CD14-positive monocyte (primary cell): ENCODE results near the gene RBM12. TPM values are rescaled to one million over a fixed set of nuclear protein-coding genes. Genes with fewer than 3 reads are reported as not detected.

Experiments used
- DNase-seq, 3 donors: peaks; one replicate each; pipeline ENCODE4 v3.0.0-alpha.2; 2011 to 2022
- H2AFZ ChIP-seq: 2 replicates; pipeline ENCODE4 v1.6.0; 2012; ENCODE audit warnings: mild to moderate bottlenecking, low read depth, low read length, inconsistent platforms; ENCODE audit not compliant: insufficient read depth, poor library complexity, severe bottlenecking
- H3K27ac ChIP-seq, 2 donors: 1 replicate in 1 of 2; 2 replicates in 1 of 2; pipeline ENCODE4 v1.5.1; 2012 to 2013; ENCODE audit warnings: low read length in 2 of 2, control low read depth in 1 of 2, inconsistent platforms in 1 of 2, low read depth in 1 of 2, mild to moderate bottlenecking in 1 of 2
- H3K27me3 ChIP-seq, 2 donors: one replicate each; pipeline versions ENCODE4 v1.6.0 to v1.6.1; 2011 to 2013; ENCODE audit warnings: low read length in 2 of 2; ENCODE audit not compliant: control insufficient read depth in 2 of 2, insufficient read depth in 2 of 2
- H3K36me3 ChIP-seq, 2 donors: replicated peaks in 1 of 2; 1 replicate in 1 of 2; 2 replicates in 1 of 2; pipeline versions ENCODE4 v1.5.1 to v1.6.1; 2012 to 2013; ENCODE audit warnings: low read length in 2 of 2, control low read depth in 1 of 2, inconsistent platforms in 1 of 2, mild to moderate bottlenecking in 1 of 2; ENCODE audit not compliant: insufficient read depth in 2 of 2, control insufficient read depth in 1 of 2
- H3K4me1 ChIP-seq, 2 donors: 1 replicate in 1 of 2; 2 replicates in 1 of 2; pipeline versions ENCODE4 v1.5.1 to v1.6.1; 2012 to 2013; ENCODE audit warnings: low read length in 2 of 2, control low read depth in 1 of 2, inconsistent platforms in 1 of 2, mild to moderate bottlenecking in 1 of 2, moderate library complexity in 1 of 2; ENCODE audit not compliant: insufficient read depth in 2 of 2, control insufficient read depth in 1 of 2
- H3K4me2 ChIP-seq: replicated peaks from 2 replicates; pipeline ENCODE3; 2012; ENCODE audit warnings: low read length, moderate library complexity, mild to moderate bottlenecking; ENCODE audit not compliant: poor library complexity, severe bottlenecking; ENCODE audit errors: extremely low read depth
- H3K4me3 ChIP-seq, 3 experiments: fragments of 200-600 bp in 1 of 3; sonication (generic) in 1 of 3; replicated peaks in 1 of 3; 1 replicate in 2 of 3; 2 replicates in 1 of 3; pipeline ENCODE4 v1.5.1; 2011 to 2013; ENCODE audit warnings: low read length in 3 of 3, mild to moderate bottlenecking in 3 of 3, control low read depth in 2 of 3, low read depth in 2 of 3, inconsistent platforms in 1 of 3, moderate library complexity in 1 of 3
- H3K79me2 ChIP-seq: 2 replicates; pipeline ENCODE4 v1.6.0; 2012; ENCODE audit warnings: mild to moderate bottlenecking, control low read depth, inconsistent platforms, low read length, moderate library complexity; ENCODE audit not compliant: insufficient read depth
- H3K9ac ChIP-seq: 2 replicates; pipeline ENCODE4 v1.6.0; 2017; ENCODE audit warnings: low read length, mild to moderate bottlenecking; ENCODE audit not compliant: insufficient read depth, poor library complexity, severe bottlenecking
- H3K9me3 ChIP-seq, 2 donors: replicated peaks in 1 of 2; 1 replicate in 1 of 2; 2 replicates in 1 of 2; pipeline versions ENCODE4 v1.5.1 to v1.6.1; 2012 to 2013; ENCODE audit warnings: low read length in 2 of 2, control low read depth in 1 of 2; ENCODE audit not compliant: control insufficient read depth in 1 of 2, insufficient read depth in 1 of 2
- H4K20me1 ChIP-seq: 2 replicates; pipeline ENCODE4 v1.6.0; 2012; ENCODE audit warnings: mild to moderate bottlenecking, low read length, control low read depth, moderate library complexity; ENCODE audit not compliant: insufficient read depth
- H3K27ac Mint-ChIP-seq, 7 donors: one replicate each; pipeline ENCODE4 v1.8.0; 2020; ENCODE audit warnings: mild to moderate bottlenecking in 7 of 7, mixed read lengths in 7 of 7, moderate library complexity in 6 of 7, inconsistent platforms in 2 of 7
- H3K27me3 Mint-ChIP-seq, 3 donors: one replicate each; pipeline ENCODE4 v1.8.0; 2021 to 2022; ENCODE audit warnings: low read depth in 3 of 3, mild to moderate bottlenecking in 3 of 3, mixed read lengths in 3 of 3, moderate library complexity in 3 of 3, inconsistent platforms in 1 of 3
- H3K36me3 Mint-ChIP-seq, 2 donors: one replicate each; pipeline ENCODE4 v1.8.0; 2020; ENCODE audit warnings: mixed read lengths in 2 of 2, inconsistent platforms in 1 of 2, mild to moderate bottlenecking in 1 of 2
- H3K4me1 Mint-ChIP-seq: one replicate; pipeline ENCODE4 v1.8.0; 2020; ENCODE audit warnings: mild to moderate bottlenecking, mixed read lengths
- H3K4me3 Mint-ChIP-seq, 2 donors: one replicate each; pipeline ENCODE4 v1.8.0; 2020; ENCODE audit warnings: mild to moderate bottlenecking in 2 of 2, mixed read lengths in 2 of 2, moderate library complexity in 1 of 2
- H3K9me3 Mint-ChIP-seq, 7 donors: one replicate each; pipeline ENCODE4 v1.8.0; 2020 to 2022; ENCODE audit warnings: mixed read lengths in 7 of 7, mild to moderate bottlenecking in 6 of 7, moderate library complexity in 6 of 7, inconsistent platforms in 2 of 7
- WGBS: methylation state at CpG from one replicate; pipeline ENCODE4 v1.1.5; 2013; ENCODE audit warnings: missing lambda C conversion rate; ENCODE audit not compliant: insufficient coverage; 5-methylcytosine and 5-hydroxymethylcytosine counted together
- intact Hi-C, 2 donors: fragments of 100-400 bp; cut with micrococcal nuclease; formaldehyde crosslinking; loops; one replicate each; pipeline versions ENCODE4 v1.15.0 to v1.15.1; 2023
- polyA plus RNA-seq, 3 donors: library from polyadenylated mRNA; depleted of rRNA in 1 of 3; unstranded in 2 of 3; stranded (reverse) in 1 of 3; fragments of 300-500 nt in 2 of 3; fragments of >200 nt in 1 of 3; fragmentation: Illumina TruSeq in 2 of 3; gene quantifications; 1 replicate in 2 of 3; 2 replicates in 1 of 3; pipeline ENCODE4 v1.2.3, GENCODE V29; 2012 to 2021
- TF ChIP-seq, protein P1 (sequence below): fragments of 200-600 bp; IDR thresholded peaks from one replicate; pipeline ENCODE4 v1.8.0; 2022; ENCODE audit warnings: antibody characterized with exemption, mild to moderate bottlenecking

RBM12 gene
- polyA plus RNA-seq, 3 donors: 21.5 to 32.8 (median 30.4) TPM

GRCh38 chr20:35627121-35627520 lies 37.6 kb downstream of the RBM12 start:
- no peak overlapping the region for H3K4me3 Mint-ChIP-seq
- no peak overlapping the region for H3K9ac ChIP-seq
- H3K36me3 Mint-ChIP-seq: peaks cover 50 to 76% of the 10 kb centered on the region in 2 donors
- TF ChIP-seq, protein P1, sequence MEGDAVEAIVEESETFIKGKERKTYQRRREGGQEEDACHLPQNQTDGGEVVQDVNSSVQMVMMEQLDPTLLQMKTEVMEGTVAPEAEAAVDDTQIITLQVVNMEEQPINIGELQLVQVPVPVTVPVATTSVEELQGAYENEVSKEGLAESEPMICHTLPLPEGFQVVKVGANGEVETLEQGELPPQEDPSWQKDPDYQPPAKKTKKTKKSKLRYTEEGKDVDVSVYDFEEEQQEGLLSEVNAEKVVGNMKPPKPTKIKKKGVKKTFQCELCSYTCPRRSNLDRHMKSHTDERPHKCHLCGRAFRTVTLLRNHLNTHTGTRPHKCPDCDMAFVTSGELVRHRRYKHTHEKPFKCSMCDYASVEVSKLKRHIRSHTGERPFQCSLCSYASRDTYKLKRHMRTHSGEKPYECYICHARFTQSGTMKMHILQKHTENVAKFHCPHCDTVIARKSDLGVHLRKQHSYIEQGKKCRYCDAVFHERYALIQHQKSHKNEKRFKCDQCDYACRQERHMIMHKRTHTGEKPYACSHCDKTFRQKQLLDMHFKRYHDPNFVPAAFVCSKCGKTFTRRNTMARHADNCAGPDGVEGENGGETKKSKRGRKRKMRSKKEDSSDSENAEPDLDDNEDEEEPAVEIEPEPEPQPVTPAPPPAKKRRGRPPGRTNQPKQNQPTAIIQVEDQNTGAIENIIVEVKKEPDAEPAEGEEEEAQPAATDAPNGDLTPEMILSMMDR: no peak
- peaks cover 0 to 2% (median under 1%) of the 10 kb centered on the region in 3 donors for H3K27me3 Mint-ChIP-seq
- DNase-seq: no peak
- intact Hi-C loops: no loop called here
- H3K4me3 ChIP-seq: no peak overlapping the region
- H3K9me3 ChIP-seq: no peaks in the 10 kb centered on the region
- no peak overlapping the region for H3K27ac ChIP-seq
- H3K4me1 ChIP-seq: peaks cover 11% of the 10 kb centered on the region in 2 donors
- 100% methylated on average over 2 of the region's 8 CpGs for WGBS
- H4K20me1 ChIP-seq: peaks cover 13% of the 10 kb centered on the region
- no peak overlapping the region for H3K4me2 ChIP-seq
- H3K4me1 Mint-ChIP-seq: peaks cover 14% of the 10 kb centered on the region
- H3K36me3 ChIP-seq: peaks cover 49 to 62% of the 10 kb centered on the region in 2 donors
- H2AFZ ChIP-seq: no peak overlapping the region
- H3K27me3 ChIP-seq: no peaks in the 10 kb centered on the region
- no peaks in the 10 kb centered on the region for H3K9me3 Mint-ChIP-seq
- H3K27ac Mint-ChIP-seq: peak overlapping the region in 2 of 7 donors; percentile 20 to 65
- H3K79me2 ChIP-seq: no peaks in the 10 kb centered on the region

- Mint-ChIP-seq H3K36me3 (peaks cover 47 to 76% of the 10 kb centered on the region in 2 donors), H3K27ac (no peak overlapping the region), H3K9me3 (no peaks in the 10 kb centered on the region), H3K4me1 (peaks cover 14% of the 10 kb centered on the region), H3K27me3 (peaks cover 0 to 2% (median 1%) of the 10 kb centered on the region in 3 donors), H3K4me3 (no peak overlapping the region)
- peaks cover 42 to 58% of the 10 kb centered on the region in 2 donors for H3K36me3 ChIP-seq
- TF ChIP-seq, protein P1: no peak
- intact Hi-C loops: no loop called here
- H3K9ac ChIP-seq: no peak overlapping the region
- H3K4me1 ChIP-seq: peaks cover 11% of the 10 kb centered on the region in 2 donors
- no peaks in the 10 kb centered on the region for H3K27me3 ChIP-seq
- H3K9me3 ChIP-seq: no peaks in the 10 kb centered on the region
- H3K79me2 ChIP-seq: no peaks in the 10 kb centered on the region
- H2AFZ ChIP-seq: no peak overlapping the region
- no peak overlapping the region for H3K4me3 ChIP-seq
- no peak overlapping the region for H3K27ac ChIP-seq
- DNase-seq: no peak
- 94% methylated on average over 12 of the region's 13 CpGs for WGBS
- H3K4me2 ChIP-seq: no peak overlapping the region
- peaks cover 9% of the 10 kb centered on the region for H4K20me1 ChIP-seq
Observed at GRCh38 chr20:35626386-35627001, 38.2 kb downstream of the RBM12 start.
